ENCODE data around the gene HOMER3.
A peak's percentile ranks its signal among the peaks of the same experiment; 100 is the strongest.

The HOMER3 gene

GRCh38 chr19:18940769-18941627 lies at the start of gene HOMER3:
TSS of gene HOMER3 (minus strand) at chr19:18941217. CDS start at chr19:18938982, 2,235 bp downstream.
- Mint-ChIP-seq H3K4me3 (peak within 1 kb of the TSS; percentile 75), H3K36me3 (ENCODE audit: insufficient read depth) (peaks cover 2% of the 10 kb centered on the region), H3K4me1 (peaks cover 10% of the 10 kb centered on the region), H3K27ac (ENCODE audit: low read depth) (no peak within 1 kb of the TSS), H3K27me3 (peaks cover 42% of the 10 kb centered on the region), H3K9me3 (no peaks in the 10 kb centered on the region)
- DNase-seq (ENCODE audit: low spot score in 2 of 2): peak; percentile 33 to 45
- ATAC-seq (replicated peaks; ENCODE audit: extremely low read depth, poor library complexity, severe bottlenecking): peak; percentile 79

- Mint-ChIP-seq H3K27ac (ENCODE audit: low read depth) (no peak overlapping the region), H3K9me3 (no peaks in the 10 kb centered on the region)
Observed at GRCh38 chr19:18990128-18990708, 49.2 kb upstream of the HOMER3 start.

GRCh38 chr19:18989316-18989715 lies 48.3 kb upstream of the HOMER3 start:
- Mint-ChIP-seq H3K27ac (ENCODE audit: low read depth) (no peak overlapping the region), H3K36me3 (ENCODE audit: insufficient read depth) (peaks cover 23% of the 10 kb centered on the region)
- no peak for ATAC-seq (replicated peaks; ENCODE audit: extremely low read depth, poor library complexity, severe bottlenecking)

More at GRCh38 chr19:18990128-18990708, 49.2 kb upstream of the HOMER3 start:
- DNase-seq (ENCODE audit: low spot score in 2 of 2): no peak
- no peaks in the 10 kb centered on the region for H3K4me1 Mint-ChIP-seq
- H3K27me3 Mint-ChIP-seq: no peaks in the 10 kb centered on the region
- peaks cover 26% of the 10 kb centered on the region for H3K36me3 Mint-ChIP-seq (ENCODE audit: insufficient read depth)
- ATAC-seq (replicated peaks; ENCODE audit: extremely low read depth, poor library complexity, severe bottlenecking): no peak
- no peak overlapping the region for H3K4me3 Mint-ChIP-seq

GRCh38 chr19:18987456-18987855 lies 46.4 kb upstream of the HOMER3 start:
- Mint-ChIP-seq H3K4me3 (no peak overlapping the region), H3K4me1 (no peaks in the 10 kb centered on the region), H3K9me3 (no peaks in the 10 kb centered on the region), H3K36me3 (ENCODE audit: insufficient read depth) (peaks cover 6% of the 10 kb centered on the region), H3K27me3 (peaks cover 7% of the 10 kb centered on the region), H3K27ac (ENCODE audit: low read depth) (no peak overlapping the region)
- no peak for DNase-seq (ENCODE audit: low spot score in 2 of 2)
- no peak for ATAC-seq (replicated peaks; ENCODE audit: extremely low read depth, poor library complexity, severe bottlenecking)

More at GRCh38 chr19:18989316-18989715, 48.3 kb upstream of the HOMER3 start:
- Mint-ChIP-seq H3K4me1 (no peaks in the 10 kb centered on the region), H3K4me3 (no peak overlapping the region), H3K9me3 (no peaks in the 10 kb centered on the region), H3K27me3 (no peaks in the 10 kb centered on the region)
- DNase-seq (ENCODE audit: low spot score in 2 of 2): no peak

GRCh38 chr19:18985257-18985656 lies 44.2 kb upstream of the HOMER3 start:
- H3K27me3 Mint-ChIP-seq: peaks cover 29% of the 10 kb centered on the region
- H3K4me1 Mint-ChIP-seq: no peaks in the 10 kb centered on the region
- no peak for DNase-seq (ENCODE audit: low spot score in 2 of 2)
- H3K9me3 Mint-ChIP-seq: no peaks in the 10 kb centered on the region
- H3K4me3 Mint-ChIP-seq: no peak overlapping the region
- ATAC-seq (replicated peaks; ENCODE audit: extremely low read depth, poor library complexity, severe bottlenecking): no peak
- no peak overlapping the region for H3K27ac Mint-ChIP-seq (ENCODE audit: low read depth)
- peaks cover 2% of the 10 kb centered on the region for H3K36me3 Mint-ChIP-seq (ENCODE audit: insufficient read depth)

- DNase-seq (ENCODE audit: low spot score in 2 of 2) (no peak), ATAC-seq (replicated peaks; ENCODE audit: extremely low read depth, poor library complexity, severe bottlenecking) (no peak)
- Mint-ChIP-seq H3K4me3 (no peak overlapping the region), H3K27me3 (peaks cover 33% of the 10 kb centered on the region), H3K27ac (ENCODE audit: low read depth) (no peak overlapping the region), H3K4me1 (no peaks in the 10 kb centered on the region), H3K36me3 (ENCODE audit: insufficient read depth) (peaks cover 2% of the 10 kb centered on the region), H3K9me3 (no peaks in the 10 kb centered on the region)
Observed at GRCh38 chr19:18984251-18984650, 43.2 kb upstream of the HOMER3 start.

- Mint-ChIP-seq H3K4me3 (no peak overlapping the region), H3K4me1 (no peaks in the 10 kb centered on the region), H3K36me3 (ENCODE audit: insufficient read depth) (peaks cover 2% of the 10 kb centered on the region), H3K27me3 (peaks cover 42% of the 10 kb centered on the region), H3K27ac (ENCODE audit: low read depth) (no peak overlapping the region), H3K9me3 (no peaks in the 10 kb centered on the region)
- DNase-seq (ENCODE audit: low spot score in 2 of 2) (no peak), ATAC-seq (replicated peaks; ENCODE audit: extremely low read depth, poor library complexity, severe bottlenecking) (no peak)
Observed at GRCh38 chr19:18982669-18983068, 41.7 kb upstream of the HOMER3 start.

- no peaks in the 10 kb centered on the region for H3K4me1 Mint-ChIP-seq
- ATAC-seq (replicated peaks; ENCODE audit: extremely low read depth, poor library complexity, severe bottlenecking) (no peak), DNase-seq (ENCODE audit: low spot score in 2 of 2) (no peak)
- no peaks in the 10 kb centered on the region for H3K9me3 Mint-ChIP-seq
- no peak overlapping the region for H3K4me3 Mint-ChIP-seq
- H3K27ac Mint-ChIP-seq (ENCODE audit: low read depth): no peak overlapping the region
- H3K36me3 Mint-ChIP-seq (ENCODE audit: insufficient read depth): peaks cover 2% of the 10 kb centered on the region
- peaks cover 42% of the 10 kb centered on the region for H3K27me3 Mint-ChIP-seq
Observed at GRCh38 chr19:18980432-18981020, 39.5 kb upstream of the HOMER3 start.

- H3K36me3 Mint-ChIP-seq (ENCODE audit: insufficient read depth): no peaks in the 10 kb centered on the region
- H3K4me1 Mint-ChIP-seq: no peaks in the 10 kb centered on the region
- no peak overlapping the region for H3K27ac Mint-ChIP-seq (ENCODE audit: low read depth)
- no peaks in the 10 kb centered on the region for H3K9me3 Mint-ChIP-seq
- H3K27me3 Mint-ChIP-seq: peaks cover 42% of the 10 kb centered on the region
- no peak overlapping the region for H3K4me3 Mint-ChIP-seq
- ATAC-seq (replicated peaks; ENCODE audit: extremely low read depth, poor library complexity, severe bottlenecking): no peak
- no peak for DNase-seq (ENCODE audit: low spot score in 2 of 2)
Observed at GRCh38 chr19:18978616-18979015, 37.6 kb upstream of the HOMER3 start.

- Mint-ChIP-seq H3K9me3 (no peaks in the 10 kb centered on the region), H3K4me3 (no peak overlapping the region), H3K27me3 (peaks cover 19% of the 10 kb centered on the region), H3K27ac (ENCODE audit: low read depth) (no peak overlapping the region), H3K4me1 (no peaks in the 10 kb centered on the region), H3K36me3 (ENCODE audit: insufficient read depth) (no peaks in the 10 kb centered on the region)
- DNase-seq (ENCODE audit: low spot score in 2 of 2): no peak
- ATAC-seq (replicated peaks; ENCODE audit: extremely low read depth, poor library complexity, severe bottlenecking): no peak
Observed at GRCh38 chr19:18975869-18976268, 34.9 kb upstream of the HOMER3 start.

- Mint-ChIP-seq H3K4me3 (no peak overlapping the region), H3K9me3 (no peaks in the 10 kb centered on the region), H3K27me3 (peaks cover 11% of the 10 kb centered on the region), H3K4me1 (no peaks in the 10 kb centered on the region), H3K36me3 (ENCODE audit: insufficient read depth) (no peaks in the 10 kb centered on the region), H3K27ac (ENCODE audit: low read depth) (no peak overlapping the region)
- ATAC-seq (replicated peaks; ENCODE audit: extremely low read depth, poor library complexity, severe bottlenecking) (no peak), DNase-seq (ENCODE audit: low spot score in 2 of 2) (no peak)
Observed at GRCh38 chr19:18975011-18975410, 34.0 kb upstream of the HOMER3 start.

GRCh38 chr19:18972851-18973250 lies 31.8 kb upstream of the HOMER3 start:
- DNase-seq (ENCODE audit: low spot score in 2 of 2): no peak
- no peak for ATAC-seq (replicated peaks; ENCODE audit: extremely low read depth, poor library complexity, severe bottlenecking)
- no peak overlapping the region for H3K4me3 Mint-ChIP-seq
- no peaks in the 10 kb centered on the region for H3K27me3 Mint-ChIP-seq
- no peaks in the 10 kb centered on the region for H3K9me3 Mint-ChIP-seq
- no peak overlapping the region for H3K27ac Mint-ChIP-seq (ENCODE audit: low read depth)
- no peaks in the 10 kb centered on the region for H3K4me1 Mint-ChIP-seq
- H3K36me3 Mint-ChIP-seq (ENCODE audit: insufficient read depth): peaks cover 4% of the 10 kb centered on the region

Measured in central memory CD8-positive, alpha-beta T cell (primary cell).